ENCODE measurements around the gene MPO.

The MPO gene

GRCh38 chr17:58238147-58238634 is 42.5 kb downstream of the MPO start, which contains the start of gene LPO:
TSS of gene LPO (plus strand) at chr17:58238584. CDS start at chr17:58242980, 4,396 bp downstream.
- no peak for TF ChIP-seq CTCF (conservative IDR thresholded peaks at IDR 0.05; ENCODE audit: low read depth, low read length)
- DNase-seq (ENCODE audit: low read depth) = no peak

GRCh38 chr17:58236394-58236793 is 44.3 kb downstream of the MPO start:
- TF ChIP-seq CTCF (conservative IDR thresholded peaks at IDR 0.05; ENCODE audit: low read depth, low read length) = no peak
- no peak for DNase-seq (ENCODE audit: low read depth)
- no peak overlapping the region for H3K4me3 ChIP-seq (ENCODE audit: low read length)

More at GRCh38 chr17:58238147-58238634, 42.5 kb downstream of the MPO start, which contains the start of gene LPO:
- no peak within 1 kb of the TSS for H3K4me3 ChIP-seq (ENCODE audit: low read length)

GRCh38 chr17:58235821-58236220 is 44.9 kb downstream of the MPO start:
- no peak overlapping the region for H3K4me3 ChIP-seq (ENCODE audit: low read length)
- TF ChIP-seq CTCF (conservative IDR thresholded peaks at IDR 0.05; ENCODE audit: low read depth, low read length) = no peak
- no peak for DNase-seq (ENCODE audit: low read depth)

GRCh38 chr17:58234512-58234911 is 46.2 kb downstream of the MPO start:
- no peak for TF ChIP-seq CTCF (conservative IDR thresholded peaks at IDR 0.05; ENCODE audit: low read depth, low read length)
- no peak overlapping the region for H3K4me3 ChIP-seq (ENCODE audit: low read length)

GRCh38 chr17:58233543-58233942 is 47.2 kb downstream of the MPO start:
- TF ChIP-seq CTCF (conservative IDR thresholded peaks at IDR 0.05; ENCODE audit: low read depth, low read length) = no peak
- no peak for DNase-seq (ENCODE audit: low read depth)
- H3K4me3 ChIP-seq (ENCODE audit: low read length) = no peak overlapping the region

More at GRCh38 chr17:58234512-58234911, 46.2 kb downstream of the MPO start:
- no peak for DNase-seq (ENCODE audit: low read depth)

- TF ChIP-seq CTCF (conservative IDR thresholded peaks at IDR 0.05; ENCODE audit: low read depth, low read length) = no peak
- DNase-seq (ENCODE audit: low read depth) = no peak
- H3K4me3 ChIP-seq (ENCODE audit: low read length) = no peak overlapping the region
Observed at GRCh38 chr17:58232707-58233156, 48.0 kb downstream of the MPO start.

- no peak for DNase-seq (ENCODE audit: low read depth)
- no peak for TF ChIP-seq CTCF (conservative IDR thresholded peaks at IDR 0.05; ENCODE audit: low read depth, low read length)
Observed at GRCh38 chr17:58231641-58232040, 49.1 kb downstream of the MPO start.

More at GRCh38 chr17:58231641-58232040, 49.1 kb downstream of the MPO start:
- no peak overlapping the region for H3K4me3 ChIP-seq (ENCODE audit: low read length)
